GM19397 (cell line): ENCODE measurements around the gene NUP37.
"Not testable (repeated sequence)": the region's sequence is repeated elsewhere in the genome, so short reads cannot be mapped to it uniquely, and the experiment has no call there.

Source experiments
- ATAC-seq: cut with Tn5 transposase; IDR thresholded peaks from one replicate; pipeline ENCODE4 v1.9.1; 2021; ENCODE audit warnings: mild to moderate bottlenecking, moderate library complexity; ENCODE audit not compliant: unreplicated experiment

The NUP37 gene

GRCh38 chr12:102095677-102096263 lies 24.1 kb downstream of the NUP37 start:
- ATAC-seq = no peak

GRCh38 chr12:102093319-102093718 lies 26.6 kb downstream of the NUP37 start:
- no peak for ATAC-seq

- not testable (repeated sequence) for ATAC-seq
Observed at GRCh38 chr12:102089228-102089835, 30.6 kb downstream of the NUP37 start.

- no peak for ATAC-seq
Observed at GRCh38 chr12:102080842-102081241, 39.1 kb downstream of the NUP37 start.

- ATAC-seq = not testable (repeated sequence)
Observed at GRCh38 chr12:102072092-102072491, 47.8 kb downstream of the NUP37 start.

- no peak for ATAC-seq
Observed at GRCh38 chr12:102069707-102070106, 50.2 kb downstream of the NUP37 start.

- ATAC-seq = no peak
Observed at GRCh38 chr12:102067574-102068258, 52.2 kb downstream of the NUP37 start.

- no peak for ATAC-seq
Observed at GRCh38 chr12:102064476-102064875, 55.4 kb downstream of the NUP37 start.

- ATAC-seq = no peak
Observed at GRCh38 chr12:102063069-102063468, 56.8 kb downstream of the NUP37 start.

GRCh38 chr12:102062419-102062806 lies 57.5 kb downstream of the NUP37 start:
- no peak for ATAC-seq

- ATAC-seq = peak; percentile 98
Observed at GRCh38 chr12:102061560-102062418, 58.1 kb downstream of the NUP37 start, which contains the start of gene WASHC3. WASHC3 (minus strand) TSS chr12:102061991; CDS start chr12:102061962, 29 bp downstream.

- ATAC-seq = peak; percentile 30
Observed at GRCh38 chr12:102061096-102061559, 58.8 kb downstream of the NUP37 start.

GRCh38 chr12:102059343-102059742 lies 60.6 kb downstream of the NUP37 start:
- ATAC-seq = no peak

GRCh38 chr12:102054345-102054744 lies 65.6 kb downstream of the NUP37 start:
- no peak for ATAC-seq

- ATAC-seq = no peak
Observed at GRCh38 chr12:102053062-102053349, 66.9 kb downstream of the NUP37 start.

GRCh38 chr12:102052192-102053061 lies 67.5 kb downstream of the NUP37 start:
- no peak for ATAC-seq

- no peak for ATAC-seq
Observed at GRCh38 chr12:102051431-102051965, 68.4 kb downstream of the NUP37 start.

GRCh38 chr12:102050660-102051430 lies 69.1 kb downstream of the NUP37 start:
- ATAC-seq = no peak

GRCh38 chr12:102043928-102044327 lies 76.0 kb downstream of the NUP37 start:
- ATAC-seq = peak; percentile 86
